Upper lobe of left lung (tissue), 6 donors: ENCODE results near the gene MAD1L1. TPM values are rescaled to one million over a fixed set of nuclear protein-coding genes. Genes with fewer than 3 reads are reported as not detected.

Source experiments
- ATAC-seq, 2 donors: fragments of 200-7000 bp; cut with Tn5 transposase; one replicate each; pipeline ENCODE4 v1.9.1; 2022; ENCODE audit warnings: mild to moderate bottlenecking in 2 of 2, moderate library complexity in 2 of 2; ENCODE audit not compliant: low FRiP score in 2 of 2
- DNase-seq, 2 donors: peaks; one replicate each; pipeline ENCODE4 v3.0.0-alpha.2; 2019 to 2020
- H3K27ac ChIP-seq, 4 donors: fragments of 200-600 bp; sonication (generic); one replicate each; pipeline ENCODE4 v1.5.1; 2016 to 2019
- H3K27me3 ChIP-seq, 4 donors: fragments of 200-600 bp; sonication (generic); one replicate each; pipeline ENCODE4 v1.5.1; 2017 to 2019
- H3K36me3 ChIP-seq, 4 donors: fragments of 200-600 bp; sonication (generic); one replicate each; pipeline ENCODE4 v1.5.1; 2016 to 2019
- H3K4me1 ChIP-seq, 4 donors: fragments of 200-600 bp; sonication (generic); one replicate each; pipeline ENCODE4 v1.5.1; 2018 to 2019
- H3K4me3 ChIP-seq, 4 donors: fragments of 200-600 bp; sonication (generic); one replicate each; pipeline ENCODE4 v1.5.1; 2017 to 2019; ENCODE audit warnings: mild to moderate bottlenecking in 2 of 4, moderate library complexity in 1 of 4
- H3K9me3 ChIP-seq, 4 donors: fragments of 200-600 bp; sonication (generic); one replicate each; pipeline ENCODE4 v1.5.1; 2018 to 2019
- CTCF ChIP-seq, 6 experiments: fragments of 450-650 bp in 4 of 6; fragments of 200-600 bp in 2 of 6; sonication (generic) in 2 of 6; IDR thresholded peaks; one replicate each; pipeline ENCODE4 v1.5.1; 2016 to 2019; ENCODE audit warnings: antibody characterized with exemption in 6 of 6
- EP300 ChIP-seq, 4 donors: sonication (generic); formaldehyde crosslinking; IDR thresholded peaks; one replicate each; pipeline ENCODE4 v1.5.1; 2017; ENCODE audit warnings: antibody characterized with exemption in 4 of 4, control low read depth in 2 of 4
- POLR2A ChIP-seq, 4 donors: fragments of 450-650 bp; IDR thresholded peaks; one replicate each; pipeline ENCODE4 v1.5.1; 2016 to 2017; ENCODE audit warnings: antibody characterized with exemption in 4 of 4, mild to moderate bottlenecking in 2 of 4
- POLR2AphosphoS5 ChIP-seq, 2 donors: sonication (generic); formaldehyde crosslinking; IDR thresholded peaks; one replicate each; pipeline ENCODE4 v1.5.1; 2017; ENCODE audit warnings: antibody characterized with exemption in 2 of 2
- WGBS, 2 donors: methylation state at CpG; one replicate each; pipeline ENCODE4 v1.1.5; 2017 to 2018; 5-methylcytosine and 5-hydroxymethylcytosine counted together
- total RNA-seq, 6 donors: library from RNA; depleted of rRNA in 4 of 6; stranded (reverse); fragments of >200 nt in 4 of 6; gene quantifications; one replicate each; pipeline versions ENCODE4 v1.1.0 to v1.2.1, GENCODE V29; 2016 to 2021
- donor health status: DM: no; HTN: no; CAD: no; lungs with moderate emphysema.
- donor health status: DM: no; HTN: yes; CAD: no; lungs with severe emphysema.

The MAD1L1 gene
- total RNA-seq, 6 donors from 2014 or later = 40.6 to 364 (median 65.6) TPM

DNA sequence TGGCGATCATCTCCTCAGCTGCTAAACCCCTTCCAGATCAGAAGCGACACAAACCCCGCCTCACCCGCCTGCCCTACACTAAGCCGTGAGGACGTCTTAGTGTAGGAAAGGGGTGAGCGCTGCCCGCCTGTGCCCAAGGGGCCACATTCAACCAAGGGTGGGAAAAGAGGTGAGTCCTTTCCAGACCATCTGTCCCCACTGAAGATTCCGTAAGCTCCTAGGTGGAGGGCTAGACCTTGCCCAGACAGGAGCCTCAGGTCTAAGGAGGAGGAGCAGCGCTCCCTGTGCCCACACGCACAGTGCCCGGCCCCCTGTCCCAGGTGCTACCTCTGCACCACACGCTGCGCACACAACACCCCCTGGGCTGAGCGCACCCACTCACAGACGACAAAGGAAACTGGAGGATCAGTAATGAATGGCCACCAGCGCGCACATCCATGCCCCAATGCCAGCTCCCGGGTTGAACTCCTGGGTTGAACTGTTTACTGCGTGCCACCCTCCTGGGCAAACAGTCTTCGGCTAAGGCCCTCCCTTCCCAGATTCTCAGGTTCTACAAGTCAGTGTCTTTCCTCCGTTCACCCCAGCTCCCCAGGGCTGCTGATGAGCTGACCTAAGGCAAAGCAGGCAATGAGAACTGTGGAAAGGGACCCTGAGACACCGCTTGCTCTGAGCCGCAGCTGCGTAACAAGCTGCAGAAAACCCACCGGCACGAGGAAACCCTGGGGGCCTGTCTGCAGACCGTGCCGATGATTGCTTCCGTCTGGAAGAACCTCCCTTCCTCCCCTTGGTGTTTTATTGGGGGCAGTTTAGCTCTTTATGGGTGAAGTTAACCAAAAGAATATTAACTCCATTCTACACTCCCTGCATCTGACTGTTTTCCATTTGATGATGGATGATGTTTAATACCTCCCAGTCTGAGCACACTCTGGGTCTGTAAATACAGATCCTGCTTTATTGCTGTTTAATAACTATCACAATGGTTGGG lies 185.9 kb downstream of the MAD1L1 start:
- H3K4me1 ChIP-seq = no peaks in the 10 kb centered on the region
- no peak overlapping the region for H3K27ac ChIP-seq
- no peak for TF ChIP-seq POLR2A (IDR thresholded peaks at IDR 0.05)
- TF ChIP-seq CTCF (IDR thresholded peaks at IDR 0.05) = no peak
- no peak for TF ChIP-seq EP300 (IDR thresholded peaks at IDR 0.05)
- no peak for TF ChIP-seq POLR2AphosphoS5 (IDR thresholded peaks at IDR 0.05)
- H3K4me3 ChIP-seq = no peak overlapping the region
- ATAC-seq (no peak), DNase-seq (no peak)
- no peaks in the 10 kb centered on the region for H3K9me3 ChIP-seq
- H3K27me3 ChIP-seq = no peaks in the 10 kb centered on the region
- H3K36me3 ChIP-seq = peaks cover 0 to 4% (median 1%) of the 10 kb centered on the region in 4 donors
- 91 to 93% methylated on average over 20 to 30 of the region's 30 CpGs for WGBS, 2 donors

DNA sequence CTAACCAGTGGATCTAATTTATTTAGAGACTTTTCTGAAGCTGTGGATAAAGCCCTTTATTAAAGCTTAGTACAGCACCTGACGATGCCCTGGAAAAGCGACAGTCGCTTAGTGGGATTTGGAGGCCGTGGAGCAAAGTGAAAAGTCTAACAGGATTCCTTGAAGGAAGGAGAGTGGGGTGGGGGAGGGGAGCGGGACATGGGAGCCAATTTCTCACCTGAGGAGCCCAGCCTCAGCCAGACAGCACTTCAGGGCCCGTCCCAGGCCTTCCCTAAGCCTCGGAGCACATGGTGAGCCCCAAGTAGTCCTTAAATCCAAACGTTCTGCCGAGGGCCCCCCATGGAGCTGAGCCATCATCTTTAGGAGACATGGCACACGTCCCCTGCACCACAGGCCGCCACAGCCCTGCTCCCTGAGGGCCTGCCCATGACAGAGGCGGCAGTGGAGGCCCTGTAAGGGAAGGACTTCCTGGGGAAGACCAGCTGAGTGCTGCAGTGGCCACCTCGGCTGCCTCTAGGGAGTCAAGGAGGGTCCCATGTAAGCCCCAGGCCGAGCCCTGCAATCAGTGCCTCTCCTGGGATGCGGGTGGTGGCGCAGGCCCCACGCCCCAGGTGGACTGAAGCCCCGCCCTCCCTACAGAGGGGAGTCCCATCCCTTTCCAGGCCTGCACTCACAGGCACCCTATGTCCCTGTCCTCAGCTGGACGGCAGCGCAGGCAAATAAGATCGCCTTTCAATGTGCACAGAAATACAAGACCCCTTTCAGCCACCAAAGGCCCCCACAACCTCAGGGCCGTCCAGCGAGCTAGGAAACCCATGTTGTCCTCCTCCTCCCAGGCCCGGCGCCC lies 187.0 kb downstream of the MAD1L1 start:
- ATAC-seq (no peak), DNase-seq (no peak)
- peaks cover 0 to 4% (median 1%) of the 10 kb centered on the region in 4 donors for H3K36me3 ChIP-seq
- TF ChIP-seq POLR2AphosphoS5 (IDR thresholded peaks at IDR 0.05) (no peak), CTCF (IDR thresholded peaks at IDR 0.05) (no peak), POLR2A (IDR thresholded peaks at IDR 0.05) (no peak), EP300 (IDR thresholded peaks at IDR 0.05) (no peak)
- H3K4me1 ChIP-seq = no peaks in the 10 kb centered on the region
- no peak overlapping the region for H3K4me3 ChIP-seq
- H3K9me3 ChIP-seq = no peaks in the 10 kb centered on the region
- WGBS, 2 donors = 94 to 98% methylated on average over 10 to 25 of the region's 25 CpGs
- H3K27me3 ChIP-seq = no peaks in the 10 kb centered on the region
- H3K27ac ChIP-seq = no peak overlapping the region

DNA sequence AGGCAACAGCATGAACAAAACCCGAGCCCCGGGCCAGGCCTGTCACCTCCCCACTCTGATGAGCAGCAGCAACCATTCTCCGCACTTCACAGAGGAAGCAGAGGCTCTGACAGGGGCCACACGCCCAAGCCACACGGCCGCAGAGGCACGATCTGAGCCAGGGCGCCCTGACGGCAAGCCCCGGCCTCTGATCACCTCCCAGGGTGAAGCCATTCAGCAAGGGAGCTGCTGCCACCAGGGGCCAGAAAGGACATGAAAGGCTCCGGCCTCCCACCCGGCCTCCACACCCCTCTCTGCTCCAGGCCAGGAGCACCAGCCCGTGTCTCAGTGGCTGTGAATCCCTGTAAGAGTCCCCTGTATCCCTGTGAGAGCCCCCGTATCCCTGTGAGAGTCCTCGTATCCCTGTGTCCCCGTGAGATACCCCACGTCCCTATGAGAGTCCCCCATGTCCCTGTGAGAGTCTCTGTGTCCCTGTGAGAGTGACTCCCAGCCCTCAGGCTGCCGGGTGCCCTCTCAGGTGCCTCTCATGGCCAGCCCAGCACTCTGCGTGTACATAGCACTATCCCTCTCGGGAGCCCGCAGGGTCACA lies 187.8 kb downstream of the MAD1L1 start:
- no peak for DNase-seq
- 94 to 97% methylated on average over 17 to 21 of the region's 21 CpGs for WGBS, 2 donors

More for the DNA sequence above, 187.8 kb downstream of the MAD1L1 start:
- Histone ChIP-seq H3K4me1 (no peaks in the 10 kb centered on the region), H3K36me3 (peaks cover 0 to 4% (median 1%) of the 10 kb centered on the region in 4 donors), H3K4me3 (no peak overlapping the region), H3K9me3 (no peaks in the 10 kb centered on the region), H3K27ac (no peak overlapping the region), H3K27me3 (no peaks in the 10 kb centered on the region)
- ATAC-seq = no peak
- TF ChIP-seq POLR2A (IDR thresholded peaks at IDR 0.05) = no peak
- no peak for TF ChIP-seq EP300 (IDR thresholded peaks at IDR 0.05)
- no peak for TF ChIP-seq POLR2AphosphoS5 (IDR thresholded peaks at IDR 0.05)
- TF ChIP-seq CTCF (IDR thresholded peaks at IDR 0.05) = no peak
